DND-41 (cell line): ENCODE data around the gene ZFYVE1.

Experiments used
- EZH2 ChIP-seq: IDR thresholded peaks from 3 replicates; pipeline ENCODE4 v1.6.1; 2012; ENCODE audit warnings: borderline replicate concordance, low read depth, mild to moderate bottlenecking, moderate library complexity, low read length, inconsistent platforms; ENCODE audit not compliant: severe bottlenecking
- TF ChIP-seq, protein P1 (sequence below): IDR thresholded peaks from 2 replicates; pipeline ENCODE4 v1.5.1; 2012; ENCODE audit warnings: borderline replicate concordance, low read length, moderate library complexity, mild to moderate bottlenecking; ENCODE audit not compliant: poor library complexity, severe bottlenecking; ENCODE audit errors: extremely low read depth

DNA sequence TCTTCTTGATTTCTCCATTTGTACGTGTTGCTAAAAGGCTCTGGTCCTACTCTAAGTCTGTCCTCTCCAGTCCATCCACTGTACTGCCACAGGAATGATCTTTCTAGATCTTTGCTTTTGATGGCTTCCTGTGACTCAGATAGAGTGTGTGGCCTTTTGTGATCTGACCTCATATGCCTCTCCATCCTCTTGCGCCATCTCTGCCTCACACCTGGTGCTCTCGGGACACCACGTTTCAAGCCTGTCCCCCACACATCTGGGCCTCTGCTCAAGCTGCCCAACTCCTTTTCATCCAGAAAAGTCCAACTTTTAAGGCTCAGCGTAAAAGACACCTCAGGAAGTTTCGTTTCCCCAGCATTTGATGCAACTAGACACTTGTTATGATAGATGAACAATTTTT lies 61.7 kb downstream of the ZFYVE1 start:
- TF ChIP-seq, protein P1, sequence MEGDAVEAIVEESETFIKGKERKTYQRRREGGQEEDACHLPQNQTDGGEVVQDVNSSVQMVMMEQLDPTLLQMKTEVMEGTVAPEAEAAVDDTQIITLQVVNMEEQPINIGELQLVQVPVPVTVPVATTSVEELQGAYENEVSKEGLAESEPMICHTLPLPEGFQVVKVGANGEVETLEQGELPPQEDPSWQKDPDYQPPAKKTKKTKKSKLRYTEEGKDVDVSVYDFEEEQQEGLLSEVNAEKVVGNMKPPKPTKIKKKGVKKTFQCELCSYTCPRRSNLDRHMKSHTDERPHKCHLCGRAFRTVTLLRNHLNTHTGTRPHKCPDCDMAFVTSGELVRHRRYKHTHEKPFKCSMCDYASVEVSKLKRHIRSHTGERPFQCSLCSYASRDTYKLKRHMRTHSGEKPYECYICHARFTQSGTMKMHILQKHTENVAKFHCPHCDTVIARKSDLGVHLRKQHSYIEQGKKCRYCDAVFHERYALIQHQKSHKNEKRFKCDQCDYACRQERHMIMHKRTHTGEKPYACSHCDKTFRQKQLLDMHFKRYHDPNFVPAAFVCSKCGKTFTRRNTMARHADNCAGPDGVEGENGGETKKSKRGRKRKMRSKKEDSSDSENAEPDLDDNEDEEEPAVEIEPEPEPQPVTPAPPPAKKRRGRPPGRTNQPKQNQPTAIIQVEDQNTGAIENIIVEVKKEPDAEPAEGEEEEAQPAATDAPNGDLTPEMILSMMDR: no peak
- no peak for TF ChIP-seq EZH2
